HPDE6-E6E7 (cell line): ENCODE measurements around the gene SPNS1.
"Not testable (repeated sequence)": the region's sequence is repeated elsewhere in the genome, so short reads cannot be mapped to it uniquely, and the experiment has no call there.

Experiments used
- DNase-seq: peaks from one replicate; pipeline ENCODE4 v3.0.0; 2011; ENCODE audit warnings: missing footprints; ENCODE audit errors: extremely low spot score

The SPNS1 gene

DNA sequence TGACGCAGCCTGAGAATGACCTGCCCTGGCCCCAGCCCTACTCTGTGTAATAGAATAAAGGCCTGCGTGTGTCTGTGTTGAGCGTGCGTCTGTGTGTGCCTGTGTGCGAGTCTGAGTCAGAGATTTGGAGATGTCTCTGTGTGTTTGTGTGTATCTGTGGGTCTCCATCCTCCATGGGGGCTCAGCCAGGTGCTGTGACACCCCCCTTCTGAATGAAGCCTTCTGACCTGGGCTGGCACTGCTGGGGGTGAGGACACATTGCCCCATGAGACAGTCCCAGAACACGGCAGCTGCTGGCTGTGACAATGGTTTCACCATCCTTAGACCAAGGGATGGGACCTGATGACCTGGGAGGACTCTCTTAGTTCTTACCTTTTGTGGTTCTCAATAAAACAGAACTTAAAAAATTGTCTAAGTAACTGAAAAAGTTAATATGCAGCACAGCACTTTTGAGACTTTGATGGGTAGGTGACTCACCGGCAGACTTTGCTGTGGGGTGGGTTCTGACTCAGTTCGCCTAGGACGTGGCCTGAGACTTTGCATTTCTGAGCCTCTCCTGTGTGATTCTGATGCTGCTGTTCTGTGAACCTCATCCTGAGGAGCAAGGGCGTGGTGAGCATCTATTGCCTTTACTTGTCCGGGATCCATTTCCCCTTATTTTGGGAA is 15.9 kb downstream of the SPNS1 start:
- no peak for DNase-seq

DNA sequence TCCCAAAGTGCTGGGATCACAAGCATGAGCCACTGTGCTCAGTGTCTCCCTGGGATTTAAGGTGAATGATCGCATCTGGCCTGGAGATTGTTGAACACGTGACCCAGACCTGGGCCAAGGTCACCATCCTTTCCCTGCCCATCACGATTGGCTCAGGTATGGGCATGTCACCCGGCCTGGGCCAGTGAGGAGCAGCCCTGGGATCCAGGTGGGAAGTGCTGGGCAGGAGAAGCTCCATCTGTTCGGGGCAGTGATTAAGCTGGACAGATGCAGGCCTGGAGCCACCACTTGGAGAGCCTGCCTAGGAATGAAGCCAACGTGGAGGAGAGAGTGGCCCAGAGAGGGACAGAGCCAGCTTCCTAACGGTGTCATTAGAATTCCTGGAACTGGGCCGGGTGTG is 17.1 kb downstream of the SPNS1 start:
- DNase-seq, result no peak

DNA sequence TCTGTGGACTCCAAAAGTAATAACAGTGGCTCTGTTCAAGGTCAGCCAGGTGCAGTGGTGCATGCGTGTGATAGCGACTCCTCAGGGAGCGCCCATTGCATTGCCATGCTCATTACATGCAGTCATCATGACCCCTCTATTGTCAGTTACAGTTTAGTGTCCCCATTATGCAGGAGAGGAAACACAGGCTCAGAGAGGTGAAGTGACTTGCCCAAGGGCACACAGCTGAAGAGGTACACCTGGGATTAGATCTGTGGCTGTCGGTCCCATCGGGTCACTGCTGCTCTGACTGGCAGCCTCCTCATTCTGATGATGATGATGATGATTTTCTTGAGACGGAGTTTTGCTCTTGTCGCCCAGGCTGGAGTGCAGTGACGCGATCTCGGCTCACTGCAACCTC is 17.9 kb downstream of the SPNS1 start:
- DNase-seq, result no peak

DNA sequence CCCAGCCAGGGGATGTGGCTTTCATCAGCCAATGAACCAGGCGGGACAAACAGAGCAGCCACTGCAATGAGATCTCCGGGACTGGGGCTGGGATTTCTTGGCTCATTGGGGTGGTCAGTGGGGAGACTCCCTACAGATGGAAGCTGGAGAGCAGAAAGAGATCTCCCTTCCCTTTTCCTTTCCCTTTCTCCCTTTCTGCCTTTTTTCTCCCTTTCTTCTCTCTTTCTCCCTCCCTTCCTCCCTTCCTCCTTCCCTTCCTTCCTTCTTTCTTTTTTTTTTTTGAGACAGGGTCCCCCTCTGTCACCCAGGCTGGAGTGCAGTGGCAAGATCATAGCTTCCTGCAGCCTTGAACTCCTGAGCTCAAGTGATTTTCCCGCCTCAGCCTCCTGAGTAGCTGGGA is 24.3 kb downstream of the SPNS1 start:
- DNase-seq, result no peak

DNA sequence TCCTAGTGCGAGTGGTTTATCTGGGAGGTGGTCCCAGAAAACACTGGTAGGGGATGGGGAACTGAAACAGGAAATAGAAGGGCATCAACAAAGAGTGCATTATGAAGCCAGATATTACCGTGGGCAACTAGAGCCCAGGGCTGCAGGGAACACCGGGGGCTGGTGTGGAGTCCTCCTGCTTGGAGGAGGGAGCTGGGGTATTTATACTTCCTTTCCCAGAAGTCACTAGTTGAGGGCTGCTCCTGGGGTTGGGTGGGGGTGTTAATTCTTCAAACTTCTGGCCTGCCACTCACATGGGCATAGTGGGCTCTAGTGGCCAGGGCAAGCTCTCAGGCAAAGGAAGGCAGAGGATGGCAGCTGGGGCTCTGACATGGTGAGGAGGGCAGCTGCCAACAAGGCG is 25.0 kb downstream of the SPNS1 start:
- DNase-seq, result no peak

DNA sequence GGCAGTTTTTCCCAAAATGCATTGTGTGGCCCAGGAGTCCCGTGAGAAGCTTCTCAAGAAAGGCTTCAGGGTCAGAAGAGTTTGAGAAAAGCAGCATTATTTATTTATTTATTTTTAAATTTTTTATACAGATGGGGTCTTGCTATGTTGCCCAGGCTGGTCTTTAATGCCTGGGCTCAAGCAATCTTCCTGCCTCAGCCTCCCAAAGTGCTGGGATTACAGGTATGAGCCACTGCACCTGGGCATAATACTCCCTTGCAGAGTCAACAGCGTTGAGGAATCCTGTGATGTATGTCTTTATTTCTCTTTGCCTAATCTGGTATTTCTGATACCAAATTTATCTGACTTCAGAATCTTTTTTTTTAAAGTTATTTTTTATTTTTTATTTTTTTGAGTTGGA is 25.4 kb downstream of the SPNS1 start:
- DNase-seq, result no peak

DNA sequence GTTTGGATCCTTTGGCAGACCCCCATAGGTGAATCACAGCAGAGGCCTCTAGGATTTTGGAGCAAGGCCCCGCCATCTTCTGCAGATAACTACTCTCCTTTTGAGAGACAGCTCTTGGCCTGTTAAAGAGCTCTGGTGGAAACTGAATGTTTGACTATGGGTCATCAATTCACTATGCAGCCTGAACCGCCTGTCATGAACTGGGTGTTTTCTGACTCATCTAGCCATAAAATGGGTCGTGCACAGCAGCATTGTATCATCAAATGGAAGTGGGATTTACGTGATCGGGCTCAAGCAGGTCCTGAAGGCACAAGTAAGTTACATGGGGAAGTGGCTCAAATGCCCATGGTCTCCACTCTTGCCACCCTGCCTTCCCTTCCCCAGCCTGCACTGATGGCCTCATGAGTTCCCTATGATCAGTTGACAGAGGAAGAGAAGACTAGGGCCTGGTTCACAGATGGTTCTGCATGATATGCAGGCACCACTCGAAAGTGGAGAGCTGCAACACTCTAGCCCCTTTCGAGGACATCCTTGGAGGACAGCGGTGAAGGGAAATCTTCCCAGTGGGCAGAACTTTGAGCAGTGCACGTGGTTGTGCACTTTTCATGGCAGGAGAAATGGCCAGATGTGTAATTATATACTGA is 30.0 kb downstream of the SPNS1 start:
- DNase-seq, result not testable (repeated sequence)

DNA sequence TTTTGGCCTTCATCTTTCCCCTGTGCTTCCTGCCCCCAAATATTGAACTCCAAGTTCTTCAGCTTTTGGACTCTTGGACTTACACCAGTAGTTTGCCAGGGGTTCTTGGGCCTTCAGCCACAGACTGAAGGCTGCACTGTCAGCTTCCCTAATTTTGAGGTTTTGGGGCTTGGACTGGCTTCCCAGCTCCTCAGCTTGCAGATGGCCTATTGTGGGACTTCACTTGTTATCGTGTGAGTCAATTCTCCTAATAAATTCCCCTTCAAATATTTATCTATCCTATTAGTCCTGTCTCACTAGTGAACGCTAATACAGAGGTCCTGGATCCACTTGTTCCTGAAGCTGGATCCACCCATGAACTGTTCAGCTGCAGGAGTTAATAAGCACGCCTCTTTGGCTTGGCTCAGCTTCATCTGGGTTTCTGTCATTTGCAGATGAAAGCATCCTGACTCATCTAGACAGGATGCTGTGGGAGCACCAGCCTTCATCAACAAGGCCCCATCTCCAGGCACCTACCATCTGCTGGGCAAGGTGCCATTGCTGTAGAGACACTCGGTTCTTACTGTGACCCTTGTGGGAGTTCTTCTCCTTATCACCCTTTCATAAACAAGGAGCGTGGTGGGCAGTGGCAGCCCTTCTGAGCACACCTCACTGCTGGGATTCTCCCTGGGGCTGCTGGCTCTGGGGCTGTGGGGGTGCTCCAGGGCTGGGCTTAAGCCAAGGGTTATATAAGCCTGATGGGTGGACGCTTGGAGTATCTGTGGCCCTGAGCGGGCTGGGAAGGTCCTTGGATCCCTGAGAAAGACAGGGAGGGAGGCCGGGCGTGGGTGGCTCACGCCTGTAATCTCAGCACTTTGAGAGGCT is 33.4 kb downstream of the SPNS1 start:
- no peak for DNase-seq

DNA sequence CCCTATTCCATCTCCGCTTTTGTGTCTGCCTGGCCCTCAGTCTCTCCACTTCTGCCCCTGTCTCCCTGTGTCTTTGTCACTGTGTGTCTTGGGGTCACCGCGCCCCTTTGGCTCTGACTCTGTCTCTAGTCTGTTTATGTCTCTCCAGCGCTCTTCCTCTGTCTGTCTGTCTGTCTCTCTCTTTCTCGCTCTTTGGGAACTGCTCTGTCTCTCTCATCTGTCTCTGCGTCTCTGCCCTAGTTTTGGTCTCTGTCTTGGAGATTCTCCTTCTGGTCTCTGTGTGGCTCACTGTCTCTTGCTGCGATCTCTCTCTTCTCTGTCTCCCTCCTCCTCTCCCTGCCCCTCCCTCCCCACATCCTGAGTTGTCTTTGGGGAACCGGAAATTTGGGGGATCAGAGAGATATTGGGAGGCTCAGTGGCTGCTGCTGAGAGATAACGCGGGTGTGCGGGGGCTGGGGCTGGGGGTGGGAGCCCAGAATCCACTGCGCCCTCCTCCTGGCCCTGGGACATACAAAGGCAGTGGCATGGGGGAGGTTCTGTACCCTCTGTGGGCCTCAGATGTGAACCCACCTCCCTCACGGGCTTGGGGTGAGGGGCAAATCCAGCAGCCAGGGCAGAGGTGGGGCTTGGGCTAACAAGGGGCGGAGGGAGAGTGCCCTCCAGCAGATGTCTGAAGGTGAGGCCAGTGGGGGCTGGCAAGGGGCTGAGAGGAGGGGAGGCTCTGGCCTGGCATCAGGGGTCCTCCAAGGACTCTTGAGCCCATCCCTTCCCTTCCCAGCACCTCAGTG is 34.7 kb downstream of the SPNS1 start:
- DNase-seq, result no peak

DNA sequence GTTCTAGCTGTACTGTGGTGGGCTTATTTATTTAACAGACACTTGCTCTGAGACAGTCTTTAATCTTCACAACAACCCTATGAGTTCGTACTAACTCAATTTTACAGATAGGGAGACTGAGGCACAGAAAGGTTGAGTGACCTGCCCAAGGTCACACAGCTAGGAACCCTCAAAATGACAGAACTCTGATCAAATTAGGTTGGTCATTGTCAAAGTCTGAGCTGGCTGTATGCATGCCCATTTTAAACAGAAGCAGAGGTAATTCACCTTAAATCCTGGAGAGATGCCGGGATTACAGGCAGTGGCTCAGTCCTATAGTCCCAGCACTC is 35.2 kb downstream of the SPNS1 start:
- no peak for DNase-seq

DNA sequence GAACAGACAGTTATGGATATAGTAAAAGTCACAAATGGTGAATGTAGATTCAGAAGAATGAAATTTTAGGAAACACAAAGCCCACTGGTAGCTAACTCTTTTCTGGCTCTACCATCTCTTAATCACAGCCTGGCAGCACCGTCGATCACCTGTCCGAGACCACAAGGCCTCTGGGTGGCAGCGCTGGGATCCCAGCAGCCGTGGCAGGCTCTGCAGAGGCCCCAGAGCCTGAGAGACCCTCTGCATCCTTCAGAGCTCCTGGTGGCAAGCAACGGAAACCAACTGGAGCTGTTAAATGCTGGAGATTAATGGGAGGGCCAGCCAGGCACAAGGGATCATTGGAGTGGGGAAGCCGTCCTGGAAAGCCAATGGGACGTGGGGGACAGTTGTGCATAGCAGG is 36.5 kb downstream of the SPNS1 start:
- no peak for DNase-seq

DNA sequence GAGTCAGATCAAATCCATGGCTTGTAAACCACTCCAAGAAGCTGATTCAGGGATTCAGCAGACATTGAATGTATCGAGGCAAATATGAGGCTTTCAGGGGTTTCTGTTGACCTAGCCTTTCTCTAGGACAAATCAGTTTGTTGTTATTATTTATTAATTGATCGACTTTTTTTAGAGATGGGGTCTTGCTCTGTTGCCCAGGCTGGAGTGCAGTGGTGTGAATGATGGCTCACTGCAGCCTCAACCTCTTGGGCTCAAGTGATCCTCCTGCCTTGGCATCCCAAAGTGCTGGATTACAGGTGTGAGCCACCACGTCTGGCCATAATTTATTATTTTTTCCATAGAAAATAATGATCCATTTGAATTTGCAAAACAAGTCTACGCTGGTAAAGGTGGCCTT is 37.3 kb downstream of the SPNS1 start:
- no peak for DNase-seq

DNA sequence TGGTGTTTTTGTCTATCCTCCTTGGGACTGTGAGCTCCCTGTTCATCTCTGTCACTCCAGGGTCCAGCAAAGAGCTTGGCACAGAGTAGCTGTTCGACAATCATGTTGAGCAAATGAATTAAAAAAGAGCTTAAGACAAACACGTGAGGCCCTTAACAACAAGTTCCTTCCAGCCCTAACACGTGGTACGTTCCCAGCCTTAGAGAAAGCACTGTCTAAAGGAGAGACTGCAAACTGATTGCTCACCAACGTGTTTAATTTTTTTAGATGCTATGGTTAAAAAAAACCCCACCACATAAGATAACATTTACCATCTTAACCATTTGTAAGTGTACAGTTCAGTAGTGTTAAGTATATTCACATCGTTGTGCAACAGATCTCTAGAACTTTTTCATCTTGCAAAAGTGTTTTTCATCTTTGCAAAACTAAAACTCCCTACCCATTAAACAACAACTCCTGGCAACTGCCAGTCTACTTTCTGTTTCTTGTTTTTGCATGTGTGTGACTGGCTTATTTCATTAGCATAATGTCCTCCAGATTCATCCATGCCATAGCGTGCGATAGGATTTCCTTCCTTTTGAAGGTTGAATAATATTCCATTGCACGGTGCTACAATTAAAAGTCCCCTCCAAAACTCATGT is 38.5 kb downstream of the SPNS1 start:
- DNase-seq, result no peak

DNA sequence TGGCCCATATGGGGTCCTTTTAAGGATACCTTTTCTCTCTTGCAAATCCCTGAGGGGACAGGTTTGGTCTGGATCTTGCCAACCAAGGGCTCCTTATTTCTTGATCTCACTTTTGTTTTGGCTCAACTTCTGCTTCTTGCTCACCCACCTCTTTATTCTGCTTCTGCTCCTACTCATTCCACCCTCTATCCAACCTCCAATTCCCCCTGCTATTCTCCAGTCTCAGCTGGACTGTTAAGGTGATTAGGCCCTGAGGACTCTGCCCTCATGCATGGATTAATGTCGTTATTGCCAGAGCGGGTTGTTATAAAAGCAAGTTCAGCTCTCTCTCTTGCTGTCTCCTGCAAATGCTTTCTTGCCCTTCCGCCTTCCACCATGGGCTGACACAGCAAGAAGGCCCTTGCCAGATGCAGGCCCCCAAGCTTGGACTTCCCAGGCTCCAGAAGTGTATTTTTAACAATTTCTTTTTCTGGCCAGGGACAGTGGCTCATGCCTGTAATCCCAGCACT is 40.0 kb downstream of the SPNS1 start:
- DNase-seq, result no peak

DNA sequence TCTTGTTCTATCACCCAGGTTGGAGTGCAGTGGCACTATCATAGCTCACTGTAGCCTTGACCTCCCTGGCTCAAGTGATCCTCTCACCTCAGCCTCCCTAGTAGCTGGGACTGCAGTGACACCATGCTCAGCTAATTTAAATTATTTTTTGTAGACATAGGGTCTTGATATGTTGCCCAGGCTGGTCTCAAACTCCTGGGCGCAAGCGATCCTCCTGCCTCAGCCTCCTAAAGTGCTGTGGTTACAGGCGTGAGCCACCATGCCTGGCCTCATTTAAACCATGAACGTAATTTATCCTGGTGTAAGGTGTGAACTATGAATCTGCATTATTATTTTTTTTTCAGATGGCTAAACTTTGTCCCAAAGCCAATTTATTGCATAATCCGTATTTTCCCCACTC is 47.6 kb downstream of the SPNS1 start:
- DNase-seq, result no peak

DNA sequence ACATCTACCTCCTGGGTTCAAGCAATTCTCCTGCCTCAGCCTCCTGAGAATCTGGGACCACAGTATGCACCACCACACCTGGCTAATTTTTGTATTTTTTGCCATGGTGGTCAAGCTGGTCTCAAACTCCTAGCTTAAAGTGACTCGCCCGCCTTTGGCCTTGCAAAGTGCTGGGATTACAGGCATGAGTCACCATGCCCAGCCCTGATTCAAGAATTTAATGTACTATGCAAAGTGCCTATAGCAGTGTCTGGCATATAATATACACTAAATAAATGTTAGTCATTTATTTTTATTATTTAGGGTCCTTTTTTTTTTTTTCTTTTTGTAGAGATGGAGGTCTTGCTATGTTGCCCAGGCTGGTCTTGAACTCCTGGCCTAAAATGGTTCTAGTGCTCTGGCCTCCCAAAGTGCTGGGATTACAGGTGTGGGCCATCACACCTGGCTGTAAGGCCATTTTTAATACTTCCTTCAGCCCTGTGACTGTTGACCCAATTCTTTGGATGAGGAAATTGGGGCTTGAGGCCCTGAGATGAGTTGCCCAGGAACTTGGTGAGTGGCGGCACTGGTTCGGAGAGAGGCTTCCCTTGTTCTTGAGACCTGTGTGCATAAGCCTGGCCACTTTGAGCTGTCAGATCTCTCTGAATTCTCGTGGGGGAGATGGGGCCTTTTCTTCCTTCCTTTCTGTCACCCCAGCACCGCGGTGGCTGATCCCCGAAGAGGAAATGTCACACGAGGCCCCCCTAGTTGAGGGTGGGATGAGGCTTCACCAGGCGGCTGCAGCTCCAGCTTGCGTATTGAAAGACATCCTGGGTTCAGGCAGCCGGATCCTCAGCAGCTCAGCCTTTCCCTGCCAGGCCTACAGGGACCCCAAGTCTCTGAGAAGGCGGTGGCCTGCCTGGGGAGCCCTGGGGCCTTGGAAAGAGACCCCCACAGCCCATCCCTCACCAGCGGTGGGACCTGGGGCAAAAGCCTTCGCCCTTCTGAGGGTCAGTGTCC is 49.0 kb downstream of the SPNS1 start:
- DNase-seq, result no peak

DNA sequence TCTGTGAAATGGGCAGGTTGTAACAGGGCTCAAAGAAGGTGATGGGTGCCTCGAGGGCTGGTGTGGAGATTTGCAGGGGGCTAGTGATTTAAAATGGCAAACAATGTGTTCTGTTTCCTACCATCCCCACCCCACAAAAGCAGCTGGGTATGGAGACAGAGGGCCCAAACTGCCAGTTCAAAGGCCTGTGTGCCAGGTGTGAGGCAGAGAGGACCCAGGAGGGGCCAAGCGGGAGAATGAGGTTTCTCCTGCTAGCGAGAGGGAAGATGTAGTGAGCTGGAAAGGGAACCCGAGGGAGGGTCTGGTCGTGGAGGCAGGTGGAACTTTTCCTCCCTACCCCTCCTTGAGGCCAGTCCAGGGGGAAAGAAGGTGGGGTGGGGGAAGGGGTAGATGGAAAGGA is 49.7 kb downstream of the SPNS1 start:
- no peak for DNase-seq

DNA sequence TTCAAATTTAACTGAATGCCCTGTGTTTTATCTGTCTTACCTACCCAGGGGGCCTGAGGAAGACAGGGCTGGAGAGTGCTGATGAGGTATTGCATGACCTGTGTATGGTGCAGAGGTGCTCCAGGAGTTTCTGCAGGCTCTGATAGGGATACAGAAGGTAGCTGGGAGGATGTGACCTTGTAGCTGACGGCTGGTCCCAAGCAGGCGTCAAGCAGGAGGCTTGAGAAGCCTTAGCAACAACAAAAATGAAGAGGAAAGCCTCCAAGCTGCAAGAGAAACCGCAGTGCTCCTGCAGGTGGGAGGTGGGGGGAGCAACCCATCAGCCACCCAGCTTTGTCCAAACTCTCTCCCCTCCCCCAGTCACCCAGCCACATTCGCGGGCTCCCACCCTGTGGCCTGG is 50.6 kb downstream of the SPNS1 start:
- no peak for DNase-seq

DNA sequence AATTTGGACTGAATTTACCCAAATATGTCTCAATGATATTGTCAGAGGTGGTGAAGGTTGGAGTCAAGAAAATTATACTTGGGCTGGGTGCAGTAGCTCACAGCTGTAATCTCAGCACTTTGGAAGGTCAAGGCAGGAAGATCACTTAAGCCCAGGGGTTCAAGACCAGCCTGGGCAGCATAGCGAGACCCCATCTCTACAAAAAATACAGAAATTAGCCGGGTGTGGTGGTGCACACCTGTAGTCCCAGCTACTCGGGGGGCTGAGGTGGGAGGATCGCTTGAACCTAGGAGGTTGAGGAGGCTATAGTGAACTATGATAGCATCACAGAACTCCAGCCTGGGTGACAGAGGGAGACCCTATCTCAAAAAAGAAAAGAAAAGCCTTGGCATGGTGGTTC is 51.2 kb downstream of the SPNS1 start:
- no peak for DNase-seq

DNA sequence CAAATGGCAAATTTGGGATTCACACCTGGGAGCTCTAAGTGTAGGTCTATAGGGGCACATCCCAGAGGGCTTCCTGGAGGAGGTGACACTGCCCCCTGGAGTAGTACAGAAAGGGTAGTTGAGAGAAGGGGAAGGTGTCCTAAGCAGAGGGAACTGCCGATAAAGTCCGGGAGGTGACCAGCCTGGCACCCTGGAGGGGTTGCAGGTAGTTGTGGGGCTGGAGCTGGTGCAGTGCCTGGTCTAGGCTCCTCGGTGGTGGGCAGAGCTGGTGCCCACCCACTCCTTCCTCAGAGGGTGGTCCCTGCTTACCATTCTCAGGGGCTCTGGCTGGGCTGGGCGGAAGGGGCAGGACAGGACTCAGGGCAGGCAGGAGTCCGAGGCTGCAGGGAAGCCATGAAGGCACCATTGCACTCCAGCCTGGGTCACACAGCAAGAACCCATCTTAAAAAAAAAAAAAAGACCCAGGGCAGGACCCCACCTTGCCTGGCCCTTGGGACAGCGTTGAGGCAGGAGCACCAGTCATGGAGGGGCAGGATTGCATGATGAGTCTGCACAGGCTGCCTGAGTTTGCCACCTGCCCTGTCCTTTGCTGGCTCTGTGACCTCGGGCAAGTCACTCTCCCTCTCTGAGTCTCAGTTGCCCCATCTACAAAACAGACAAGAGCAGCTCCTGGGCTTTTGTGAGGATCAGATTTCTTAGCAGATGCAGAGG is 54.0 kb downstream of the SPNS1 start:
- DNase-seq, result no peak
